AG04449 (cell line): Measurements from ENCODE around the gene ASXL2.

ENCODE experiments used
- CTCF ChIA-PET: fragments of 350-600 bp; formaldehyde crosslinking; extraction: SDS; loops from one replicate; lab custom pipeline; 2021; ENCODE audit warnings: antibody characterized with exemption; lab: Yijun Ruan, JAX
- POLR2A ChIA-PET: fragments of 400-600, 350-600 bp; formaldehyde crosslinking; extraction: SDS; loops from one replicate; lab custom pipeline; 2020; ENCODE audit warnings: antibody characterized with exemption, inconsistent platforms; lab: Yijun Ruan, JAX
- DNase-seq: peaks from one replicate; pipeline ENCODE4 v3.0.0-alpha.2; 2010; ENCODE audit warnings: low read depth, low spot score
- H3K4me3 ChIP-seq: 2 replicates; pipeline ENCODE4 v1.5.1; 2011; ENCODE audit warnings: low read depth, mild to moderate bottlenecking, control low read depth, low read length
- TF ChIP-seq, protein P1 (sequence below): IDR thresholded peaks from one replicate; pipeline ENCODE4 v1.5.1; 2011; ENCODE audit warnings: mild to moderate bottlenecking, moderate library complexity, low read length, control low read depth, inconsistent platforms; ENCODE audit not compliant: insufficient read depth; ENCODE audit errors: missing control alignments

ASXL2 gene

DNA sequence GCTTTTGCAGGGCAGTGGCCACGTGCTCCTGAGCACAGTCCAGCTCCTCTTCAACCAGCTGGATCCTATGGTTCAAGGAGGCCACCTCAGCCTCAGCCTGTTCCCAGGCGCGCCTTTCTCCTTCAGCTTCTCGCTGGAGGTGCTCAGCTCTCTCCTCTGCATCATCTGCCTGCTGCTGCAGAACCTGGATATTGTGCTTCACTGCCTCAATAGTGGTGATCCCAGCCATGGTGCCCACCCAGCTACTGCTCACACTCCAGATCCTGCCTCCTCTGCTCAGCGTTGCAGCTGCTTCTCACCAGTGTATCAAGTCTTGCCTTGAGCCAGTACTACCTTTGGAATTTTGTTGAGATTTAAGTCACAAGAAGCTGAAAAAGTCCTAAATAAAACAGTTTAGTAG lies 67.9 kb downstream of the ASXL2 start:
- no peak for DNase-seq
- POLR2A ChIA-PET = interaction anchor here (0.6 kb wide), 1 partner anchor 305 kb away, joined by 3 read pairs; no protein-coding TSS in a partner anchor
- TF ChIP-seq, protein P1, sequence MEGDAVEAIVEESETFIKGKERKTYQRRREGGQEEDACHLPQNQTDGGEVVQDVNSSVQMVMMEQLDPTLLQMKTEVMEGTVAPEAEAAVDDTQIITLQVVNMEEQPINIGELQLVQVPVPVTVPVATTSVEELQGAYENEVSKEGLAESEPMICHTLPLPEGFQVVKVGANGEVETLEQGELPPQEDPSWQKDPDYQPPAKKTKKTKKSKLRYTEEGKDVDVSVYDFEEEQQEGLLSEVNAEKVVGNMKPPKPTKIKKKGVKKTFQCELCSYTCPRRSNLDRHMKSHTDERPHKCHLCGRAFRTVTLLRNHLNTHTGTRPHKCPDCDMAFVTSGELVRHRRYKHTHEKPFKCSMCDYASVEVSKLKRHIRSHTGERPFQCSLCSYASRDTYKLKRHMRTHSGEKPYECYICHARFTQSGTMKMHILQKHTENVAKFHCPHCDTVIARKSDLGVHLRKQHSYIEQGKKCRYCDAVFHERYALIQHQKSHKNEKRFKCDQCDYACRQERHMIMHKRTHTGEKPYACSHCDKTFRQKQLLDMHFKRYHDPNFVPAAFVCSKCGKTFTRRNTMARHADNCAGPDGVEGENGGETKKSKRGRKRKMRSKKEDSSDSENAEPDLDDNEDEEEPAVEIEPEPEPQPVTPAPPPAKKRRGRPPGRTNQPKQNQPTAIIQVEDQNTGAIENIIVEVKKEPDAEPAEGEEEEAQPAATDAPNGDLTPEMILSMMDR = no peak
- CTCF ChIA-PET = interaction anchor here (0.7 kb wide), 2 partner anchors 22 to 42 kb away, joined by 3 read pairs; no protein-coding TSS in a partner anchor
- H3K4me3 ChIP-seq = no peak overlapping the region

DNA sequence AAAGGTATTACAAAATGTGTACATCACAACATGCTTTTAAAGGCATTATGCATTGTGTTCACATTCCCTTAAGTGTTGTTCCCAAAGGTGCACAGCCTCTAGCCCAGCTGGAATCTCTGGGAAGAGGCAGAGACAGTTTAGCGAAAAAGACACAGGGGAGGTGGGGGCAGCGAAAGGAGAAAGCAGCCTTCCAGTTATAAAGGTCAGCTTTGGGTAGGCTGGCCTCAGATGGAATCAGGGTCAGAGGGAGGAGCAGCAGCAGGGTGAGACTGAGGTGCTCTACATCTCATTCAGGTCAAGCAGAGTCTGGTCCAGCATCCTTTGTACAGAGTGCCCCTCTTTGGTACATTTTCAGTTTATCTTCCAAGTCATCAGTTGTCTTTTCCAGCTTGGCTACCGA lies 68.6 kb downstream of the ASXL2 start:
- ChIA-PET POLR2A (interaction anchor here (0.6 kb wide), 1 partner anchor 304 kb away, joined by 3 read pairs; no protein-coding TSS in a partner anchor), CTCF (interaction anchor here (0.7 kb wide), 1 partner anchor 21 kb away, joined by 3 read pairs; no protein-coding TSS in a partner anchor)
- DNase-seq = no peak
- TF ChIP-seq, protein P1 = no peak
- H3K4me3 ChIP-seq = no peak overlapping the region

DNA sequence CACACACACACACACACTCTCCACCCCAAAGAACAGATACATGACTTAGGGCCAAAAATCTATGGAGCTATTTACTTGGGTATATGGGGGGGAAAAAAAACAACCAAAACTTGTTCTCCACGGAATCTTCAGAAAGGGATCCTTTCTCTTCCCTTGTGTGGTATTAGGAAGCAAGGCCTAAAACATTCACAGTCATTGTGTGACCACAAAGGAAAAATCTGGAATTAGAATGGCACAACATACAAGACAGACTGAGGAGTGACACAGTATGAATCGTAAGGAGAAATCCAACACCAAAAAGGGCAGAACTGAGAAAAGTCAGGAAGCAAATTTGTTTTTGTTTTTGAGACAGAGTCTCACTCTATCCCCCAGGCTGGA lies 70.3 kb downstream of the ASXL2 start:
- ChIA-PET POLR2A (interaction anchor here (0.6 kb wide), 1 partner anchor 152 kb away, joined by 3 read pairs; no protein-coding TSS in a partner anchor), CTCF (no interaction called here)
- TF ChIP-seq, protein P1 = no peak
- H3K4me3 ChIP-seq = no peak overlapping the region
- peak; percentile 5 for DNase-seq

DNA sequence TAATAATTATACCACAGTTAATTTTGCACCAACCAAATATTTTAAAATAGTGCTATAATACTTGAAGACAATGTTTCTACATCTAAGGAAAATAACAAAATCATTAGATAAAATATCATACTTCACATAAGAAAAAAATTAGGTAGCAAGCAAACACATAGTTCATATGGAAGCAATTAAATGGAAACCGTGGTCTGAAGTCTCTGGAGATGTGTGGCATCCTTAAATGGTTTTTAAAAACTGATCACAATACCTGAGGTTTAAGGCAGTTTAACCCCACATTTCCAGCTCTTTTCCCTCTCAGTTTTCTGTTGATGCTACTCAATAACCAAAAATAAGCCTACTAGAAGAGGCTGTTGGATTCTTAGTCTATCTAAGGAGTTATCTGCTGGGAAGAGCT lies 71.3 kb downstream of the ASXL2 start:
- CTCF ChIA-PET = interaction anchor here (1.2 kb wide), 1 partner anchor 10 kb away, joined by 3 read pairs; no protein-coding TSS in a partner anchor

DNA sequence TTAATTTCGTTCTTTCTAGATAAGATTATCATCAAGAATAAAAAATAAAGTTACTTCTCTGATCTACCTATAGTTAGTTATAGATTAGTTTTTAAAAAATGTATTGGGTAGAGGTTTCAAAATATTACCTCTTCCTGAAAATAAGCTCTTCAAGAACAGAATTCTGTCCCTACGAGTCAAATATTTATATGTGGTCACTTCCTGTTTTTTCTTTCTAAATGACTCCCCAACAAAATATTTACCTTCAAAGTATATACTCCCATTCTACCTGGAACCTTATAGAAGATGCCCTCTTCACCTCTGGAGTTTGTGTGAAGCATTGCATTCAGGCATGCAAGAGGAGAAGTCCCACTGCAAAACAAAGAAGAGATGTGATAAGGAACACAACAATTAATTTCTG lies 72.3 kb downstream of the ASXL2 start:
- H3K4me3 ChIP-seq = no peak overlapping the region
- ChIA-PET POLR2A (no interaction called here), CTCF (interaction anchor here (1.2 kb wide), 1 partner anchor 9 kb away, joined by 3 read pairs; no protein-coding TSS in a partner anchor)
- TF ChIP-seq, protein P1 = no peak
- no peak for DNase-seq

More for the DNA sequence above, 71.3 kb downstream of the ASXL2 start:
- no peak overlapping the region for H3K4me3 ChIP-seq
- DNase-seq = no peak
- POLR2A ChIA-PET = no interaction called here
- TF ChIP-seq, protein P1 = no peak

DNA sequence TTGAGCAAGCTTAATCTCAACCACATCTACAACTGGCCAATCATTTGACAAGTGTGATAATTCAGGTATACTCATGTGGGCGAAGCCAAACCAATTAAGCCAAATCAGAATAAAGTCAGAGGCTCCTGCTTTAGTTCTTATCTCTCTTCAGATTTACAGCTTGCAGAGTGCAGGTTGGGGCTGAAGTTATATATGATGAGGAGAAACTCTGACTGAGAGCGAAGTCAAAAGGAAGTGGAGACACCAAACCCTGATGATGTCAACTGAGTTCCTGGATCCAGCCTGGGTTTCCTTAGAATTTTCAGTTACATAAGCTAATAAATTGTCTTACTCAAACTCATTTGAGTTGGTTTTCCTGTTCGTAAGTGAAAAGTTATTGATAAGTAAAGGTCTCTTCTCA lies 73.9 kb downstream of the ASXL2 start:
- ChIA-PET POLR2A (no interaction called here), CTCF (no interaction called here)
- DNase-seq = no peak
- TF ChIP-seq, protein P1 = no peak
- H3K4me3 ChIP-seq = no peak overlapping the region
